Stimulated activated CD4-positive, alpha-beta T cell treated with anti-CD3 and anti-CD28 coated beads, Interleukin-15, amount 100 ng/mL, for 24 hours (primary cell): ENCODE measurements around the gene TAF4.

Experiments
- DNase-seq: peaks from one replicate; pipeline ENCODE4 v3.0.0-alpha.2; 2020

TAF4 gene

GRCh38 chr20:61929561-61929960 is 136.1 kb downstream of the TAF4 start:
- DNase-seq, result no peak

DNA sequence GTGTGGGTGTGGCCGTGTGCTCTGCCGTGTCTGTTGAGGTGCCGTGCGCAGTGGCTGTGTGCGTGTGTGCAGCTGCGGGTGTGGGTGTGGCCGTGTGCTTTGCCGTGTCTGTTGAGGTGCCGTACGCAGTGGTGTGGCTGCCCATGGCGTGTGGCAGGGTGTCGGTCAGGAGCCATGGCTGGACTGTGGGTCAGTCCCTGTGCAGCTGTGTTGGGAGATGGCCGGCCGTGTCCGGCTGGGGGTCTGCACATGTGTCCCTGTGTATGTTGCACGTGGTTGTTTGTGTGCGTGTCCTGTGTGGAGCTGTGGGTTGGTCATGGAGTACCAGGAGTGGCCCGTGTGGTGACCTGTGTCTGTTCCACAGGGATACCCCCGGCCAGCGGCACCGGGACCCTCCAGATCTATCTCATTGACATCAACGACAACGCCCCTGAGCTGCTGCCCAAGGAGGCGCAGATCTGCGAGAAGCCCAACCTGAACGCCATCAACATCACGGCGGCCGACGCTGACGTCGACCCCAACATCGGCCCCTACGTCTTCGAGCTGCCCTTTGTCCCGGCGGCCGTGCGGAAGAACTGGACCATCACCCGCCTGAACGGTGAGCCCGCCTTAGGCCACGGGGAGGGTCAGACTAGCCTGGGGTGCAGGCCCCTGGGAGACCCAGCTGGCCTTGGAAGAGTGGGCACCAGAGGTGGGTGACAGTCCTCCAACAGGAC is 137.7 kb downstream of the TAF4 start:
- DNase-seq, result no peak

GRCh38 chr20:61927193-61927825 is 138.4 kb downstream of the TAF4 start:
- no peak for DNase-seq

- no peak for DNase-seq
Measured at GRCh38 chr20:61926796-61927192, 138.9 kb downstream of the TAF4 start.

- no peak for DNase-seq
Measured at GRCh38 chr20:61926253-61926613, 139.4 kb downstream of the TAF4 start.

GRCh38 chr20:61925555-61926252 is 140.0 kb downstream of the TAF4 start:
- DNase-seq, result no peak

DNA sequence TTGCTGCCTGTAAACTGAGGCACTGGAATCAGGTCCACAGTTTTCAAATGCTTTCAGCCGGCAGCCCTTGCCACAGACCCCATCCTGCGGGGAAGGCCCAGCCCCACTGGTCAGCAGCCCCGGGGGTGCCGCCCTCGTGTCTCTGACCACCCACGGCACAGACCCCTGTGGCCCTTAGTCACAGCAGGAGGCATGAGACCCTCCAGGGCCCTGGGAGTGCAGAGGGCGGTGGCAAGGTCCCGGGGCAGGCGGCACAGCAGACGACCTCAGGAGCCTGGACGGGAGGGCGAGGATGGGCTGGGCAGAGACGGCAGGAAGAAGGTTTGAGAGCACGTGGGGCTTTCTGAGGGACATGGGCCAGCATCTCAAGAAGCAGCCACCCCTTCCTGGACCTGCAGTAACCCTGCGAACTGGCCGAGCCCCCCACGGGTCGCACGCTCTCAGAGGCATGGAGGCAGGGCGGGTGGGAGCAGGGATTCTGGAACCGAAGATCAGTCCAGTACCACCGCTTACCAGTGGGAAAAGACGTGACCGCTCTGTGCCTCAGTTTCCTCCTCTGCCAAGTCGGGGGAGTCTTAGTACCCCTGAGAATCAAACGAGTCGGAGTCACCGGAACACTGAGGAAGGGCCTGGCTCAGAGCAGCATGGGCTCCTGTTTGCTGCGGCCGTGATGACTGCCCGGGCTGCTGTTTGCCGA is 140.7 kb downstream of the TAF4 start:
- no peak for DNase-seq
